PC-9 (cell line): ENCODE measurements around the gene USP24.

Experiments
- EZH2 ChIP-seq: fragments of 200-600 bp; sonication (generic); IDR thresholded peaks from 2 replicates; pipeline ENCODE4 v1.8.0; 2017; ENCODE audit warnings: antibody characterized with exemption, low read depth
- TF ChIP-seq, protein P1 (sequence below): fragments of 200-600 bp; sonication (generic); conservative IDR thresholded peaks from 2 replicates; pipeline ENCODE4 v1.6.1; 2017; ENCODE audit warnings: mixed run types, antibody characterized with exemption, mild to moderate bottlenecking, moderate library complexity

DNA sequence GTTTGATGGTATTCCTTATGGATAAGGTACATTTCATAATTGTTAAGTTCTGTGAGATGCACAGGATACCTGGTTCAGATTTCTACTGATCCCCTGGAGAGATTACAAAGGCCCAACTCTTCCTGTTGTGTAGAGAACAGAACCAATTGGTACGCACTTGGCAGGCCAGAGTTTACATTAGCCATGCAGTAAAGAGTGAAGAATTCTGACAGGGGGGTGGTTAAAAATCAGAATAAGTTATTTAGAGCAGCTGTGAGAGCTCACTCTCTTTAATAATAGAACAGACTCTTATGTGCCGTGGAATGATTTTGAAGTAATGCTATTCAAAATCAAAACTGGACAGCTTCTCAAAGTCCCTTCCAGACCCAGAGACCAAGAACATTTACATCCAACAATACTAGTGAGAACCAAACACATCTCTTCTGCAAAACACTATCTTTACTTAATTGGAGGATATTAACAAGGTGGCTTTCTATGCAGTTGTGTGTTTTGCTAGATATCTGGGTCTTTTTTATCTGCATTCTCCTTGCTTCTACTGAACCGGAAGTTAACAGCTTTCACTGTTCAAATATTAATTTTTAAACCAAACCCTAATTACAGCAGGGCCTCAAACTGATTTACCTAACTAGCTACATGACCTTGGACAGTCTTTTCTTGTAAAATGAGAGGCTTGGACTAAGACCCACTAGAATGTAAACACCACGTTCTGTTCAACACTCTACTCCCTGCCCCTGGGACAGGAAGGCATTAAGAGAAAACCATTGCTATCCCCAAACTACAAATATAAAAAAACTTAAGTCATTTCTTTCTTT lies 4.0 kb downstream of the USP24 start:
- TF ChIP-seq, protein P1, sequence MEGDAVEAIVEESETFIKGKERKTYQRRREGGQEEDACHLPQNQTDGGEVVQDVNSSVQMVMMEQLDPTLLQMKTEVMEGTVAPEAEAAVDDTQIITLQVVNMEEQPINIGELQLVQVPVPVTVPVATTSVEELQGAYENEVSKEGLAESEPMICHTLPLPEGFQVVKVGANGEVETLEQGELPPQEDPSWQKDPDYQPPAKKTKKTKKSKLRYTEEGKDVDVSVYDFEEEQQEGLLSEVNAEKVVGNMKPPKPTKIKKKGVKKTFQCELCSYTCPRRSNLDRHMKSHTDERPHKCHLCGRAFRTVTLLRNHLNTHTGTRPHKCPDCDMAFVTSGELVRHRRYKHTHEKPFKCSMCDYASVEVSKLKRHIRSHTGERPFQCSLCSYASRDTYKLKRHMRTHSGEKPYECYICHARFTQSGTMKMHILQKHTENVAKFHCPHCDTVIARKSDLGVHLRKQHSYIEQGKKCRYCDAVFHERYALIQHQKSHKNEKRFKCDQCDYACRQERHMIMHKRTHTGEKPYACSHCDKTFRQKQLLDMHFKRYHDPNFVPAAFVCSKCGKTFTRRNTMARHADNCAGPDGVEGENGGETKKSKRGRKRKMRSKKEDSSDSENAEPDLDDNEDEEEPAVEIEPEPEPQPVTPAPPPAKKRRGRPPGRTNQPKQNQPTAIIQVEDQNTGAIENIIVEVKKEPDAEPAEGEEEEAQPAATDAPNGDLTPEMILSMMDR: no peak
- no peak for TF ChIP-seq EZH2
